Measurements from ENCODE around the gene CALML3. TPM values are rescaled to one million over a fixed set of nuclear protein-coding genes. Genes with fewer than 3 reads are reported as not detected.

CALML3 gene
- total and polyA plus RNA-seq, 10 of the 15 experiments (the other 5 are each of a cell fraction or from before 2014, with no cell fraction given) = not detected

- Histone ChIP-seq H3K4me3 (no peak overlapping the region), H3K9me3 (replicated peaks; ENCODE audit: control insufficient read depth, insufficient read depth, low read length) (no peaks in the 10 kb centered on the region), H3K27ac (ENCODE audit: control insufficient read depth, insufficient read depth) (no peak overlapping the region), H3K4me1 (ENCODE audit: control insufficient read depth, insufficient read depth, low read length) (no peaks in the 10 kb centered on the region), H2AFZ (ENCODE audit: control insufficient read depth, low read depth, low read length) (no peak overlapping the region), H3K27me3 (replicated peaks in 1 of 2; ENCODE audit: control insufficient read depth in 2 of 2, insufficient read depth in 2 of 2, low read length in 1 of 2) (peaks cover 2 to 5% of the 10 kb centered on the region in 2 experiments; a peak in 2 of 4 replicates), H4K20me1 (ENCODE audit: control insufficient read depth, insufficient read depth) (no peaks in the 10 kb centered on the region), H3K9ac (ENCODE audit: control insufficient read depth, insufficient read depth, low read length) (no peak overlapping the region), H3K36me3 (ENCODE audit: control insufficient read depth in 2 of 2, insufficient read depth in 2 of 2, low read length in 1 of 2) (no peaks in the 10 kb centered on the region), H3K79me2 (ENCODE audit: control insufficient read depth, insufficient read depth, low read length) (no peaks in the 10 kb centered on the region), H3K4me2 (ENCODE audit: control insufficient read depth, insufficient read depth) (no peak overlapping the region)
- intact Hi-C loops (cut with micrococcal nuclease; ENCODE audit: unreplicated experiment) = no loop called here
- no TSS peak for BruUV-seq (replicated peaks)
- DNase-seq (ENCODE audit: low read depth, low spot score) = no peak
- TF ChIP-seq SUZ12 (IDR thresholded peaks at IDR 0.05; ENCODE audit: unreplicated experiment) (no peak), MYB (IDR thresholded peaks at IDR 0.05; ENCODE audit: borderline replicate concordance, low read depth, low read length) (no peak), RUNX3 (IDR thresholded peaks at IDR 0.05; ENCODE audit: low read length) (no peak), TCF3 (IDR thresholded peaks at IDR 0.05; ENCODE audit: borderline replicate concordance, insufficient read depth, low read depth, low read length) (no peak)
- WGBS (ENCODE audit: insufficient coverage, insufficient replicate concordance, low lambda C conversion rate, missing lambda C conversion rate) = 20% methylated on average over 7 of the region's 7 CpGs
- CTCF ChIA-PET = no interaction called here
- POLR2A ChIA-PET = no interaction called here
- no peak for FAIRE-seq
- SMC1A ChIA-PET (ENCODE audit: uncharacterized antibody, unreplicated experiment) = no interaction called here
- no peak for ATAC-seq
- in situ Hi-C loops (cut with MboI) = no loop called here
- RAD21 ChIA-PET (ENCODE audit: unreplicated experiment) = no interaction called here
Observed at GRCh38 chr10:5529702-5530411, 5.1 kb downstream of the CALML3 start.

GRCh38 chr10:5530412-5530806 is 5.6 kb downstream of the CALML3 start:
- Histone ChIP-seq H3K4me3 (no peak overlapping the region), H3K79me2 (ENCODE audit: control insufficient read depth, insufficient read depth, low read length) (no peaks in the 10 kb centered on the region), H3K9ac (ENCODE audit: control insufficient read depth, insufficient read depth, low read length) (no peak overlapping the region), H3K27ac (ENCODE audit: control insufficient read depth, insufficient read depth) (no peak overlapping the region), H3K27me3 (replicated peaks in 1 of 2; ENCODE audit: control insufficient read depth in 2 of 2, insufficient read depth in 2 of 2, low read length in 1 of 2) (peaks cover 2 to 5% of the 10 kb centered on the region in 2 experiments; a peak in 2 of 4 replicates), H3K4me2 (ENCODE audit: control insufficient read depth, insufficient read depth) (no peak overlapping the region), H3K9me3 (replicated peaks; ENCODE audit: control insufficient read depth, insufficient read depth, low read length) (no peaks in the 10 kb centered on the region), H4K20me1 (ENCODE audit: control insufficient read depth, insufficient read depth) (no peaks in the 10 kb centered on the region), H3K4me1 (ENCODE audit: control insufficient read depth, insufficient read depth, low read length) (no peaks in the 10 kb centered on the region), H2AFZ (ENCODE audit: control insufficient read depth, low read depth, low read length) (no peak overlapping the region), H3K36me3 (ENCODE audit: control insufficient read depth in 2 of 2, insufficient read depth in 2 of 2, low read length in 1 of 2) (no peaks in the 10 kb centered on the region)
- POLR2A ChIA-PET = no interaction called here
- SMC1A ChIA-PET (ENCODE audit: uncharacterized antibody, unreplicated experiment) = no interaction called here
- CTCF ChIA-PET = interaction anchor here (1.2 kb wide), 1 partner anchor 92 kb away, joined by 3 read pairs; no protein-coding TSS in a partner anchor
- intact Hi-C loops (cut with micrococcal nuclease; ENCODE audit: unreplicated experiment) (no loop called here), in situ Hi-C loops (cut with MboI) (no loop called here)
- no peak for ATAC-seq
- 45% methylated on average over 5 of the region's 5 CpGs for WGBS (ENCODE audit: insufficient coverage, insufficient replicate concordance, low lambda C conversion rate, missing lambda C conversion rate)
- BruUV-seq (replicated peaks) = no TSS peak
- FAIRE-seq = no peak
- DNase-seq (ENCODE audit: low read depth, low spot score) = no peak
- RAD21 ChIA-PET (ENCODE audit: unreplicated experiment) = no interaction called here
- TF ChIP-seq RUNX3 (IDR thresholded peaks at IDR 0.05; ENCODE audit: low read length) (no peak), KAT2A (conservative IDR thresholded peaks at IDR 0.05; ENCODE audit: control insufficient read depth, low read depth, low read length) (no peak), RCOR1 (conservative IDR thresholded peaks at IDR 0.05; ENCODE audit: low read depth, low read length) (no peak)

All from GM12878 (cell line).